ENCODE data around the gene P3H4. TPM values are rescaled to one million over a fixed set of nuclear protein-coding genes. Genes with fewer than 3 reads are reported as not detected.
A peak's percentile ranks its signal among the peaks of the same experiment; 100 is the strongest.
"Not testable (repeated sequence)": the region's sequence is repeated elsewhere in the genome, so short reads cannot be mapped to it uniquely, and the experiment has no call there.

P3H4 gene
- total RNA-seq, 5 donors from 2014 or later (not counting 1 experiment from before 2014, with no cell fraction given), result 2.9 to 11.0 (median 7.7) TPM

DNA sequence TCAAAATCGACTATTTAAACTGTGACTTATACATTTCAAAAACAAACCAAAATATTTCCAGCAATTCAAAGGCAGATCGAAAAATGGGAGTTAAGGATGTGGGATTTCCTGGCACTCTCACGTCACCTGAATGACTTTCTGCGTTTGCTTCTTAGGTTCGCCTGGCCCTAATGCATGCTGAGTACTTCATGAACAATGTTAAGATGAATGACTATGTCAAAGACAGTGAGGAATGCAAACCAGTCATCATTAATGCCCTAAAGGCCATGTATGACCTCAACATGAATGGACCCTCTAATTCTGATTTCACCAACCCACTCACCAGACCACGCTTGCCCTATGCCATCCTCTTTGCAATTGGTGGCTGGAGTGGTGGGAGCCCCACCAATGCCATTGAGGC lies 33.2 kb upstream of the P3H4 start:
- H3K4me3 ChIP-seq (ENCODE audit: control insufficient read depth in 1 of 2, extremely low read depth in 1 of 2, low read length in 1 of 2), result no peak overlapping the region
- no peak overlapping the region for H3K4me3 Mint-ChIP-seq
- no peak overlapping the region for H3K27ac Mint-ChIP-seq
- H3K4me1 ChIP-seq (ENCODE audit: control insufficient read depth in 1 of 2, extremely low read depth in 1 of 2, insufficient read depth in 2 of 2, low read length in 2 of 2), result no peaks in the 10 kb centered on the region
- H3K27ac ChIP-seq (ENCODE audit: low read length), result no peak overlapping the region
- H3K27me3 Mint-ChIP-seq, result no peaks in the 10 kb centered on the region
- no peak for DNase-seq
- H3K9me3 ChIP-seq, result no peaks in the 10 kb centered on the region
- H3K36me3 ChIP-seq (ENCODE audit: control insufficient read depth in 2 of 2, extremely low read depth in 1 of 2, insufficient read depth in 1 of 2, low read length in 1 of 2), result peaks cover 0 to 2% of the 10 kb centered on the region in 2 donors
- H3K4me1 Mint-ChIP-seq, result peaks cover 9 to 20% (median 13%) of the 10 kb centered on the region in 3 donors
- no peaks in the 10 kb centered on the region for H3K27me3 ChIP-seq (replicated peaks in 1 of 2; ENCODE audit: control insufficient read depth in 2 of 2, extremely low read depth in 1 of 2, insufficient read depth in 2 of 2, low read length in 1 of 2)
- CTCF ChIA-PET, result no interaction called here
- H3K9me3 Mint-ChIP-seq, result no peaks in the 10 kb centered on the region
- POLR2A ChIA-PET, result no interaction called here
- no peak for ATAC-seq (replicated peaks in 1 of 4)
- WGBS (ENCODE audit: insufficient coverage), result no CpG with 5 or more reads among the region's 6 CpGs
- H3K36me3 Mint-ChIP-seq, result peaks cover 9% of the 10 kb centered on the region

DNA sequence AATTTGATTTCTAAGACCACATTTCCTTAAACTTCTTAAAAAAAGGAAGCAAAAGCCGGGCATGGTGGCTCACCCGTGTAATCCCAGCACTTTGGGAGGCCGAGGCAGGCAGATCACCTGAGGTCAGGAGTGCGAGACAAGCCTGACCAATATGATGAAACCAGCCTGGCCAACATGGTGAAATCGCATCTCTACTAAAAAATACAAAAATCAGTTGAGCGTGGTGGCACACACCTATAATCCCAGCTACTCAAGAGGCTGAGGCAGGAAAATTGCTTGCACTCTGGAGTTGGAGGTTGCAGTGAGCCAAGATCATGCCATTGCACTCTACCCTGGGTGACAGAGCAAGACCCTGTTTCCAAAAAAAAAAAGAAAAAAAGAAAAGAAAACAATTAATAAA lies 29.0 kb upstream of the P3H4 start:
- 79% methylated on average over 5 of the region's 6 CpGs for WGBS (ENCODE audit: insufficient coverage)
- H3K27me3 Mint-ChIP-seq; H3K9me3 ChIP-seq; H3K27ac Mint-ChIP-seq; H3K4me3 ChIP-seq (ENCODE audit: control insufficient read depth in 1 of 2, extremely low read depth in 1 of 2, low read length in 1 of 2); H3K27ac ChIP-seq (ENCODE audit: low read length); H3K36me3 ChIP-seq (ENCODE audit: control insufficient read depth in 2 of 2, extremely low read depth in 1 of 2, insufficient read depth in 1 of 2, low read length in 1 of 2); DNase-seq; H3K9me3 Mint-ChIP-seq; CTCF ChIA-PET; H3K4me1 Mint-ChIP-seq; H3K36me3 Mint-ChIP-seq; H3K4me1 ChIP-seq (ENCODE audit: control insufficient read depth in 1 of 2, extremely low read depth in 1 of 2, insufficient read depth in 2 of 2, low read length in 2 of 2); POLR2A ChIA-PET; H3K27me3 ChIP-seq (replicated peaks in 1 of 2; ENCODE audit: control insufficient read depth in 2 of 2, extremely low read depth in 1 of 2, insufficient read depth in 2 of 2, low read length in 1 of 2); H3K4me3 Mint-ChIP-seq; ATAC-seq (replicated peaks in 1 of 4): not testable (repeated sequence)

DNA sequence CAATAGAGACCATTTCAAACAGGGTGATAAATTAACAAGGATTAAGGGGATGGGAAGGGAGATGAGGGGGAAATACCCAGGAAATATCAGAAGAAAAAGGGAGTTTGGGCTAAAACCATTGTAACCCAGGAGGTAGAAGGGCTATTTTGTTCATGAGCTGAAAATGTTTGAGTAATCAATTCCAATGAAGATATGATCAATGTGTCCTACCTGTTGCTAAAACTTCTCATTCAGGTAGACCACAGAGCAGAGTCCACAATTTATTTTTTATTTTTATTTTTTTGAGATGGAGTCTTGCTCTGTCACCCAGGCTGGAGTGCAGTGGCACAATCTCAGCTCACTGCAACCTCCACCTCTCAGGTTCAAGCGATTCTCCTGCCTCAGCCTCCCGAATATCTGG lies 27.7 kb upstream of the P3H4 start:
- H3K27ac Mint-ChIP-seq, result not testable (repeated sequence)

DNA sequence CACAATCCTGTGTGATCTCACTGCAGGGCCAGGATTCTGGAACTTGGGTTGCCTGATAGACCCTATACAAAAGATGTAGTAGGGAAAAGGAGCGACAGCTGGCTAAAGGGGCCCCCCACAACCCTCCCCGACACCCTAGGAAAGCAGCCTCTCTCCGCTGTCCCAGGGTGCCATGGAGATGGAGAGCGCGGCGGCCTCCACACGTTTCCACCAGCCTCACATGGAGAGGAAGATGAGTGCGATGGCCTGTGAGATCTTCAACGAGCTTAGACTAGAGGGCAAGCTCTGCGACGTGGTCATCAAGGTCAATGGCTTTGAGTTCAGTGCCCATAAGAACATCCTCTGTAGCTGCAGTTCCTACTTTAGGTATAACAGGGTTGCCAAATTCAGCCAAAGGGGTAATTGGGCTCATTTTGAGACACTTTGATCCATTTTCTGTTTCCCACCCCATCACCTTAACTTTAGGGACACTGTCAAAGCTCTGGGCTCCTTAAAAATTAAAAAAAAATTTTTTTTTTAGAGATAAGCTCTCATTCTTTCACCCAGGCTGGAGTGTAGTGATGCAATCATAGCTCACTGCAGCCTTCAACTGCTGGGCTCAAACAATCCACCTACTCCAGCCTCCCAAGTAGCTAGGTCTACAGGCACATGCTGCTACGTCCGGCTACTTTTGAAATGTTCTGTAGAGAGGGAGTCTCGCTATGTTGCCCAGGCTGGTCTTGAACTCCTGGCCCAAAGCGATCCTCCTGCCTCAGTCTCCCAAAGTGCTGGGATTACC lies 26.2 kb upstream of the P3H4 start, which contains the start of gene KLHL10:
TSS of gene KLHL10 (plus strand) at position 65 of the 778 bp plus-strand sequence. CDS start at position 173, 108 bp downstream.
- no peak for DNase-seq
- no peaks in the 10 kb centered on the region for H3K27me3 ChIP-seq (replicated peaks in 1 of 2; ENCODE audit: control insufficient read depth in 2 of 2, extremely low read depth in 1 of 2, insufficient read depth in 2 of 2, low read length in 1 of 2)
- H3K36me3 ChIP-seq (ENCODE audit: control insufficient read depth in 2 of 2, extremely low read depth in 1 of 2, insufficient read depth in 1 of 2, low read length in 1 of 2), result no peaks in the 10 kb centered on the region
- Mint-ChIP-seq H3K27ac (peak within 1 kb of the TSS in 1 of 2 donors; percentile 82), H3K4me1 (peaks cover 11 to 21% (median 21%) of the 10 kb centered on the region in 3 donors), H3K36me3 (no peaks in the 10 kb centered on the region), H3K27me3 (peaks cover 0 to 3% of the 10 kb centered on the region in 2 donors), H3K4me3 (peak within 1 kb of the TSS; percentile 75 to 83 (median 81)), H3K9me3 (no peaks in the 10 kb centered on the region)
- no peak within 1 kb of the TSS for H3K4me3 ChIP-seq (ENCODE audit: control insufficient read depth in 1 of 2, extremely low read depth in 1 of 2, low read length in 1 of 2)
- no peak for ATAC-seq (replicated peaks in 1 of 4)
- no peak within 1 kb of the TSS for H3K27ac ChIP-seq (ENCODE audit: low read length)
- WGBS (ENCODE audit: insufficient coverage), result 93% methylated on average over 6 of the region's 15 CpGs
- POLR2A ChIA-PET, result interaction anchor here (0.5 to 0.7 kb wide), 2 partner anchors 936 to 1332 kb away, joined by 4 to 5 read pairs; no protein-coding TSS in a partner anchor
- peaks cover 3 to 16% of the 10 kb centered on the region in 2 experiments for H3K4me1 ChIP-seq (ENCODE audit: control insufficient read depth in 1 of 2, extremely low read depth in 1 of 2, insufficient read depth in 2 of 2, low read length in 2 of 2)
- CTCF ChIA-PET, result interaction anchor here in 1 of 2 donors (0.7 kb wide), 1 partner anchor 280 kb away, joined by 7 read pairs; no protein-coding TSS in a partner anchor
- no peaks in the 10 kb centered on the region for H3K9me3 ChIP-seq

More for the DNA sequence above, 27.7 kb upstream of the P3H4 start:
- peaks cover 3 to 16% of the 10 kb centered on the region in 2 experiments for H3K4me1 ChIP-seq (ENCODE audit: control insufficient read depth in 1 of 2, extremely low read depth in 1 of 2, insufficient read depth in 2 of 2, low read length in 2 of 2)
- H3K36me3 Mint-ChIP-seq; ATAC-seq (replicated peaks in 1 of 4); H3K27me3 ChIP-seq (replicated peaks in 1 of 2; ENCODE audit: control insufficient read depth in 2 of 2, extremely low read depth in 1 of 2, insufficient read depth in 2 of 2, low read length in 1 of 2); H3K4me3 Mint-ChIP-seq; H3K36me3 ChIP-seq (ENCODE audit: control insufficient read depth in 2 of 2, extremely low read depth in 1 of 2, insufficient read depth in 1 of 2, low read length in 1 of 2); H3K9me3 ChIP-seq; H3K9me3 Mint-ChIP-seq; H3K27ac ChIP-seq (ENCODE audit: low read length); DNase-seq; H3K4me3 ChIP-seq (ENCODE audit: control insufficient read depth in 1 of 2, extremely low read depth in 1 of 2, low read length in 1 of 2); CTCF ChIA-PET; POLR2A ChIA-PET; H3K27me3 Mint-ChIP-seq: not testable (repeated sequence)
- peaks cover 10 to 18% (median 16%) of the 10 kb centered on the region in 3 donors for H3K4me1 Mint-ChIP-seq
- WGBS (ENCODE audit: insufficient coverage), result no CpG with 5 or more reads among the region's 2 CpGs

DNA sequence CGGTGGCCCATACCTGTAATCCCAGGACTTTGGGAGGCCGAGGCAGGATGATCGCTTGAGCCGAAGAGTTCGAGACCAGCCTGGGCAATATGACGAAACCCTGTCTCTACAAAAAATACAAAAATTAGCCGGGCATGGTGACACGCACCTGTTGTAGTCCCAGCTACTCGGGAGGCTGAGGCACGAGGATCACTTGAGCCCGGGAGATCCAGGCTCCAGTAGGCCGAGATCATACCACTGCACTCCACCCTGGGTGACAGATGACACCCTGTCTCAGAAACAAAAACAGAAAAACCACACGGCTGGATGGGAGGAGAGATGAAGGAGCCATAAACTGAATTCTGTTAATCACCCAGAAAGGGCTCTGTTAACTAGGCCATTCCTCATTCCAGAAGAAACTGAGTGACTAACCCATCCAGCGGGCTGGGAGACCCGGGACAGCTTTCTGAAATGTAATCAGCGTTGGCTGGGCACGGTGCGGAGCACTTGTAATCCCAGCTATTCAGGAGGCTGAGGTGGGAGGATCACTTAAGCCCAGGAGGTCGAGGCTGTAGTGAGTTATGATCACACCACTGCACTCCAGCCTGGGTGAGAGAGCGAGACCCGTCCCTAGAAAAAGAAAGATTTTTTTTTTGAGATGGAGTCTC lies 24.9 kb upstream of the P3H4 start:
- Histone ChIP-seq H3K4me3 (ENCODE audit: control insufficient read depth in 1 of 2, extremely low read depth in 1 of 2, low read length in 1 of 2) (peak overlapping the region; percentile 64 to 68), H3K27ac (ENCODE audit: low read length) (no peak overlapping the region), H3K36me3 (ENCODE audit: control insufficient read depth in 2 of 2, extremely low read depth in 1 of 2, insufficient read depth in 1 of 2, low read length in 1 of 2) (peaks cover 0 to 6% of the 10 kb centered on the region in 2 donors), H3K4me1 (ENCODE audit: control insufficient read depth in 1 of 2, extremely low read depth in 1 of 2, insufficient read depth in 2 of 2, low read length in 2 of 2) (peaks cover 3 to 16% of the 10 kb centered on the region in 2 experiments), H3K9me3 (no peaks in the 10 kb centered on the region), H3K27me3 (replicated peaks in 1 of 2; ENCODE audit: control insufficient read depth in 2 of 2, extremely low read depth in 1 of 2, insufficient read depth in 2 of 2, low read length in 1 of 2) (no peaks in the 10 kb centered on the region)
- ChIA-PET CTCF (no interaction called here), POLR2A (no interaction called here)
- Mint-ChIP-seq H3K9me3 (no peaks in the 10 kb centered on the region), H3K4me3 (peak overlapping the region; percentile 75 to 83 (median 81)), H3K27me3 (peaks cover 0 to 3% of the 10 kb centered on the region in 2 donors), H3K27ac (peak overlapping the region in 1 of 2 donors; percentile 82), H3K4me1 (peaks cover 11 to 21% (median 21%) of the 10 kb centered on the region in 3 donors), H3K36me3 (peaks cover 5% of the 10 kb centered on the region)
- ATAC-seq (replicated peaks in 1 of 4) (no peak), DNase-seq (peak in 1 of 35 experiments; percentile 8)
- 55% methylated on average over 9 of the region's 21 CpGs for WGBS (ENCODE audit: insufficient coverage)

DNA sequence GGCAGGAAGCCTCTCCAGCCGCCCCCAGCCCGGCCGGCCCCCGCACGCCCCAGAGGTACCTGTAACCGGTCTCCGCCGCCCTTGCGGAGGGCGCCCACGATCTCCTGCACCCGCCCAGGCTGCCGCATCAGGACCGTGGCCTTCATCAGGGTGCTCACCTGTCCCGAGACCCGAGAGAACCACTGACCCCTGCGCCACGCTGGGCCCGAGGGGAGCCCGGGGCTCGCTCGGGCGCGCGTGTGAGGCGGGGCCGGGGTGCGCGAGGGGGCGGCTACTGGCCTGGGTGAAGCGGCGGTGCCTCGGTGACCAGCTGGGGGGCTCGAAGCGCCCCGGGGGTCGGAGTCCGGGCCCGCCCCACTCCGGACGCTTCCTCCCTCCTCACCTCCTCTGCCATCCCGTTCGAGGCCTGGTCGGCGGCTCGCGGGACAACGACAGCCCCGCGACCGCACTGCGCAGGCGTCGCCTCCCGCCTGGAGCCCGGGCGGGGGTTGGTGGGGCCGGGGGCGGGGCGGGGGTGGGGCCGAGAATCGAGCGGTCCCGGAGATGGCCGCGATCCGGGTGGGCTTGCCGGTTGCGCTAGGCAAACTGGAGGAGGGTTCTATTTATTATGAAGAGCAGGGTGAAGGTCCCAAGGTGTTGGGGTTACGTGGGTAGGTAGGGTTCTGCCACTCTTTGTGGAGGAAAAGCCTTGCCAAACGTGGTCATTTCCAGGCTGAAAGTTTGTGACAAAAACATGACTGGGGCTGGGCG lies 24.2 kb upstream of the P3H4 start, which contains the start of gene NT5C3B:
TSS of gene NT5C3B (minus strand) at position 433 of the 750 bp plus-strand sequence. CDS start at position 394, 39 bp downstream.
- peak within 1 kb of the TSS; percentile 75 to 84 (median 81) for H3K4me3 Mint-ChIP-seq
- peak within 1 kb of the TSS in 1 of 2 donors; percentile 82 for H3K27ac Mint-ChIP-seq

More for the DNA sequence above, 24.2 kb upstream of the P3H4 start, which contains the start of gene NT5C3B:
- ATAC-seq (replicated peaks in 1 of 4), result peak; percentile 88 to 92 (median 90)
- ChIA-PET POLR2A (no interaction called here), CTCF (no interaction called here)
- H3K27me3 Mint-ChIP-seq, result peaks cover 0 to 3% of the 10 kb centered on the region in 2 donors
- no peaks in the 10 kb centered on the region for H3K9me3 Mint-ChIP-seq
- H3K36me3 Mint-ChIP-seq, result peaks cover 10% of the 10 kb centered on the region
- peaks cover 11 to 21% (median 21%) of the 10 kb centered on the region in 3 donors for H3K4me1 Mint-ChIP-seq
- peaks cover 3 to 10% of the 10 kb centered on the region in 2 donors for H3K36me3 ChIP-seq (ENCODE audit: control insufficient read depth in 2 of 2, extremely low read depth in 1 of 2, insufficient read depth in 1 of 2, low read length in 1 of 2)
- DNase-seq, result peak in 33 of 35 experiments; percentile 7 to 69 (median 35)
- H3K4me3 ChIP-seq (ENCODE audit: control insufficient read depth in 1 of 2, extremely low read depth in 1 of 2, low read length in 1 of 2), result peak within 1 kb of the TSS; percentile 64 to 68
- peaks cover 3 to 16% of the 10 kb centered on the region in 2 experiments for H3K4me1 ChIP-seq (ENCODE audit: control insufficient read depth in 1 of 2, extremely low read depth in 1 of 2, insufficient read depth in 2 of 2, low read length in 2 of 2)
- WGBS (ENCODE audit: insufficient coverage), result under 1% methylated on average over 42 of the region's 72 CpGs
- no peaks in the 10 kb centered on the region for H3K27me3 ChIP-seq (replicated peaks in 1 of 2; ENCODE audit: control insufficient read depth in 2 of 2, extremely low read depth in 1 of 2, insufficient read depth in 2 of 2, low read length in 1 of 2)
- H3K27ac ChIP-seq (ENCODE audit: low read length), result no peak within 1 kb of the TSS
- H3K9me3 ChIP-seq, result no peaks in the 10 kb centered on the region

Data from T-cell (primary cell).